ENCODE data around the gene CMTM2. TPM values are rescaled to one million over a fixed set of nuclear protein-coding genes. Genes with fewer than 3 reads are reported as not detected.
A peak's percentile ranks its signal among the peaks of the same experiment; 100 is the strongest.
"Not testable (repeated sequence)": the region's sequence is repeated elsewhere in the genome, so short reads cannot be mapped to it uniquely, and the experiment has no call there.

The CMTM2 gene
- total and polyA plus RNA-seq, 2 donors = 0.94 to 1.3 TPM

DNA sequence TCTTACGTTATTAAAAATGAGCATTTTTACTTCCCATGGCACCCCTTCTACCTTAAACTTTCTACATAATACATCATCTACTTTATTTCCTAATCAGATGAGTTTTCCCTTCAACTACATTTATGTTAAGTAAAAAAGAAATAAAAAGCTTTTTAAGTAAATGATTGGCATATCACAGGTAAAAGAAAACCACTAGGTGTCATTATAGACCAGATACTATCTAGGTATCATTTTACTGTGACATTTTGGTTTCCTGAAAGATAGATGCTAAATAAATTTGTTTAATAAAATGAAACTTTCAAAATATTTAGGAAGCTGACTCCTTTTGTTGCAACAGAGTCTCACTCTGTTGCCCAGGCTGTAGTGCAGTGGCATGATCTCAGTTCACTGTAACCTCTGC lies 16.9 kb upstream of the CMTM2 start:
- Histone ChIP-seq H3K4me3 (ENCODE audit: low read length in 2 of 2) (no peak overlapping the region), H3K9me3 (ENCODE audit: control insufficient read depth in 2 of 2, insufficient read depth in 1 of 2, low read length in 1 of 2) (no peaks in the 10 kb centered on the region), H3K27me3 (ENCODE audit: control insufficient read depth in 2 of 2, insufficient read depth in 1 of 2, low read length in 1 of 2) (no peaks in the 10 kb centered on the region), H3K4me1 (ENCODE audit: control insufficient read depth in 2 of 2, insufficient read depth in 2 of 2, low read length in 2 of 2) (peaks cover 3 to 27% of the 10 kb centered on the region in 2 donors), H3K27ac (ENCODE audit: low read depth in 1 of 2, low read length in 1 of 2) (peak overlapping the region in 1 of 2 donors; percentile 8), H3K36me3 (ENCODE audit: control insufficient read depth in 2 of 2, insufficient read depth in 2 of 2, low read length in 1 of 2) (peaks cover 44 to 71% of the 10 kb centered on the region in 2 donors)
- DNase-seq (ENCODE audit: low read depth in 6 of 9, low spot score in 9 of 9) = peak in 1 of 9 donors; percentile 58
- WGBS = 65% methylated on average over 1 of the region's 1 CpG

DNA sequence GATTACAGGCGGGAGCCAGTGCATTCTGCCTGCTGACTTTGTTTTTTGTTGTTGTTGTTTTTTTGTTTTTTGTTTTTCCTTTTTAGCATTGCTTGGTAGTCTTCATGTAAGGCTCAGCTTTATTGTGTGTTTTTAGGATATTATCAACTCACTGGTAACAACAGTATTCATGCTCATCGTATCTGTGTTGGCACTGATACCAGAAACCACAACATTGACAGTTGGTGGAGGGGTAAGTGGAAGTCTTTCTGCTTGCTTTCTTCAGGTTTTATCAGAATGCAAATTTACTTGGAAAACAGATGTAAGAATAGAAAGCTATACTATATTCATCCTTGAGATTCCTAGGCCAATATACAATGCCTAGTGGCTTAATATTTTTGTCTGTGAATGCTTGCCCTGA lies 16.3 kb upstream of the CMTM2 start:
- Histone ChIP-seq H3K4me1 (ENCODE audit: control insufficient read depth in 2 of 2, insufficient read depth in 2 of 2, low read length in 2 of 2) (peaks cover 2 to 27% of the 10 kb centered on the region in 2 donors), H3K36me3 (ENCODE audit: control insufficient read depth in 2 of 2, insufficient read depth in 2 of 2, low read length in 1 of 2) (peaks cover 40 to 69% of the 10 kb centered on the region in 2 donors), H3K27me3 (ENCODE audit: control insufficient read depth in 2 of 2, insufficient read depth in 1 of 2, low read length in 1 of 2) (no peaks in the 10 kb centered on the region), H3K27ac (ENCODE audit: low read depth in 1 of 2, low read length in 1 of 2) (peak overlapping the region in 1 of 2 donors; percentile 8), H3K4me3 (ENCODE audit: low read length in 2 of 2) (no peak overlapping the region), H3K9me3 (ENCODE audit: control insufficient read depth in 2 of 2, insufficient read depth in 1 of 2, low read length in 1 of 2) (no peaks in the 10 kb centered on the region)
- DNase-seq (ENCODE audit: low read depth in 6 of 9, low spot score in 9 of 9) = no peak
- WGBS = 51% methylated on average over 2 of the region's 2 CpGs

DNA sequence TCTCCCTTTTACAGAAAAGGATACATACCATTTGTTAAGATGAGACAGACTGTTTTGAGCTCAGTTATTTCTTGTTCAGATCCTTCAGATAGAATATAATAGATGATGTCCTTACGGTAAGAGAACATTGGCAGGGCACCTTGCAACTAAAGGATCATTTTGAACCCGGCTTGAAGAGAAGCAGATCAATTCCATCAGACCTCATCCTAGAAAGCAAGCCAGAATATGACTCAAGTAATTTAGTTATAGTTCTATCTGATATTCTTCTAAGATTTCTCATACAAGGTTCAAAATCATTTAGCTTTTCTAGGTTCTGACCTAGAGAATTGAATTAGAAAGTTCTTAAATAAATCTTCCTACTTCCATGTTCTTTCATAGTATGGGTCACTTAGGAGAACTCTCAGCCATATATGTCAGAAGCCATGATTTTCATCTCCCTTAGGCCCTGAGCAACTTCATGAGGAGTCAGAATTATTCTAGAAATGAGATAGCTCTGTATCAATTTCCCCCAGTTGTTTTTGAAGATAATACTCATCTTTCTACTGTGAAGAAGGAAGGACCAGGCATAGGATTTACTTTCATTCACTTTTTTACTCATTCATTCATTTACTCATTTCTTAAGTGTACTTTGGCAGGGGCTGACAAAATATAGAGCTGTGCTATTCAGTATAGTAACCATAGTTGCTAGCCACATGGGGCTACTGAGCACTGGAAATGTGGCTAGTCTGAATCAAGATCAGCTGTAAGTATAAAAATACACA lies 15.5 kb upstream of the CMTM2 start:
- DNase-seq (ENCODE audit: low read depth in 6 of 9, low spot score in 9 of 9) = no peak
- H3K4me1 ChIP-seq (ENCODE audit: control insufficient read depth in 2 of 2, insufficient read depth in 2 of 2, low read length in 2 of 2) = peaks cover 2 to 27% of the 10 kb centered on the region in 2 donors
- no peak overlapping the region for H3K4me3 ChIP-seq (ENCODE audit: low read length in 2 of 2)
- H3K27me3 ChIP-seq (ENCODE audit: control insufficient read depth in 2 of 2, insufficient read depth in 1 of 2, low read length in 1 of 2) = no peaks in the 10 kb centered on the region
- H3K27ac ChIP-seq (ENCODE audit: low read depth in 1 of 2, low read length in 1 of 2) = no peak overlapping the region
- WGBS = 91% methylated on average over 2 of the region's 2 CpGs
- no peaks in the 10 kb centered on the region for H3K9me3 ChIP-seq (ENCODE audit: control insufficient read depth in 2 of 2, insufficient read depth in 1 of 2, low read length in 1 of 2)
- H3K36me3 ChIP-seq (ENCODE audit: control insufficient read depth in 2 of 2, insufficient read depth in 2 of 2, low read length in 1 of 2) = peaks cover 39 to 63% of the 10 kb centered on the region in 2 donors

DNA sequence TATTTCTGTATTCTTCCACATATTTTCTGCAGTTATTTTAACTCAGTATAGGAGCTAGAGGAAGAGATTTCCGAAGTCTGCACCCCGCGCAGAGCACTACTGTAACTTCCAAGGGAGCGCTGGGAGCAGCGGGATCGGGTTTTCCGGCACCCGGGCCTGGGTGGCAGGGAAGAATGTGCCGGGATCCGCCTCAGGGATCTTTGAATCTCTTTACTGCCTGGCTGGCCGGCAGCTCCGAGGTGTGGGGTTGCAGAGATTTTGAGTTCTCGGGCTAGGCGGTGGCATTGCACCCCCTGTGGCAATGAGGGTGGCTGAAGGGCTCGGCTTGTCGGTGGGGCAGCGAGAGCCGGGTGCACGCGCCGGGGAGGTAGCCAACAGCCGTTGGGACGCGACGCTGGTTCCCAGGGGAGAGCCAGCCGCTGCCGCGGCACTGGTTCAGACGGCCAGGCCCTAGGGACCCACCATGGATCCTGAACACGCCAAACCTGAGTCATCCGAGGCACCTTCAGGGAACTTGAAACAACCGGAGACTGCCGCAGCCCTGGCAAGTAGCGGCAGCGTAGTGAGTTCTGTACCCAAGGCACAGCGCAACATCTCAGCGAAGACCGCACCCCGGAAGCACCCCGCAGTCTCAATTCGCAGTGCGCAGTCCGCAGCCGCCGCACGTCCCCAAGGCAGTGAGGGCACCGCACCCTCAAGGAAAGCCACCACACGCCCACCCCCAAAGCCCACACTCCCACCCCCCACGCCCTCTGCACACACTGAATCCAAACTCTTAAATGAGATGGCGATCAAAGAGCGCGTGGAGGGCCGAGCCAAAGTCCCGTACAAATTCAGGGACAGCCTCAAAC lies 13.0 kb upstream of the CMTM2 start, which contains the start of gene CMTM1:
Gene CMTM1 (plus strand): TSS at position 389 of the 851 bp plus-strand sequence. CDS start 75 bp downstream, at position 464.
- 98% methylated on average over 54 of the region's 54 CpGs for WGBS
- Histone ChIP-seq H3K27ac (ENCODE audit: low read depth in 1 of 2, low read length in 1 of 2) (no peak within 1 kb of the TSS), H3K27me3 (ENCODE audit: control insufficient read depth in 2 of 2, insufficient read depth in 1 of 2, low read length in 1 of 2) (no peaks in the 10 kb centered on the region), H3K4me1 (ENCODE audit: control insufficient read depth in 2 of 2, insufficient read depth in 2 of 2, low read length in 2 of 2) (peaks cover 2 to 11% of the 10 kb centered on the region in 2 donors), H3K36me3 (ENCODE audit: control insufficient read depth in 2 of 2, insufficient read depth in 2 of 2, low read length in 1 of 2) (peaks cover 20 to 49% of the 10 kb centered on the region in 2 donors), H3K9me3 (ENCODE audit: control insufficient read depth in 2 of 2, insufficient read depth in 1 of 2, low read length in 1 of 2) (no peaks in the 10 kb centered on the region), H3K4me3 (ENCODE audit: low read length in 2 of 2) (no peak within 1 kb of the TSS)
- DNase-seq (ENCODE audit: low read depth in 6 of 9, low spot score in 9 of 9) = no peak

DNA sequence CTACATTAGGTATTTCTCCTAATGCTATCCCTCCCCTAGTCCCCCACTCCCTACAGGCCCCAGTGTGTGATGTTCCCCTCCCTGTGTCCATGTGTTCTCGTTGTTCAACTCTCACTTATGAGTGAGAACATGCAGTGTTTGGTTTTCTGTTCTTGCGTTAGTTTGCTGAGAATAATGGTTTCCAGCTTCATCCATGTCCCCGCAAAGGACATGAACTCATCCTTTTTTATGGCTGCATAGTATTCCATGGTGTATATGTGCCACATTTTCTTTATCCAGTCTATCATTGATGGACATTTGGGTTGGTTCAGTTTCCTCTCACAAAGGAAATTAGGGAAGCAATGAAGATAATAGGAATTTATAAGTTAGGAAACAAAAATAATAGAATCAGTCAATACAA lies 12.0 kb upstream of the CMTM2 start:
- not testable (repeated sequence) for H3K4me1 ChIP-seq (ENCODE audit: control insufficient read depth in 2 of 2, insufficient read depth in 2 of 2, low read length in 2 of 2); H3K4me3 ChIP-seq (ENCODE audit: low read length in 2 of 2); H3K27ac ChIP-seq (ENCODE audit: low read depth in 1 of 2, low read length in 1 of 2); DNase-seq (ENCODE audit: low read depth in 6 of 9, low spot score in 9 of 9); H3K9me3 ChIP-seq (ENCODE audit: control insufficient read depth in 2 of 2, insufficient read depth in 1 of 2, low read length in 1 of 2); H3K27me3 ChIP-seq (ENCODE audit: control insufficient read depth in 2 of 2, insufficient read depth in 1 of 2, low read length in 1 of 2)
- 95% methylated on average over 3 of the region's 3 CpGs for WGBS
- H3K36me3 ChIP-seq (ENCODE audit: control insufficient read depth in 2 of 2, insufficient read depth in 2 of 2, low read length in 1 of 2) = peaks cover 20 to 51% of the 10 kb centered on the region in 2 donors

DNA sequence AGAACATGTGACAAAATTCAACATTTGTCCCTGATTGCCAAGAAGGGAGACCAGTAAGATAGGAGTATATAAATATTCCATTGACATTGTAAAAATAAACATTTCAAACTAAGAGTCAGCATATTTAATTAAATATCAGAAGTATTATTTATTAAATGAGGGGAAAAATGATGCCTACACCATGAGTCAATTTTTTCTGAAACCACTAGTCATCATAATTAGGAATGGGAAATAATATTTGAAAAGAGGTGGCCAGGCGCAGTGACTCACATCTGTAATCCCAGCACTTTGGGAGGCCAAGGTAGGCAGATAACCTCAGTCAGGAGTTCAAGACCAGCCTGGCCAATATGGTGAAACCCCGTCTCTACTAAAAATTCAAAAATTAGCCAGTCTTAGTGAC lies 10.9 kb upstream of the CMTM2 start:
- no peak for DNase-seq (ENCODE audit: low read depth in 6 of 9, low spot score in 9 of 9)
- WGBS = 99% methylated on average over 2 of the region's 2 CpGs
- no peaks in the 10 kb centered on the region for H3K9me3 ChIP-seq (ENCODE audit: control insufficient read depth in 2 of 2, insufficient read depth in 1 of 2, low read length in 1 of 2)
- H3K27me3 ChIP-seq (ENCODE audit: control insufficient read depth in 2 of 2, insufficient read depth in 1 of 2, low read length in 1 of 2) = no peaks in the 10 kb centered on the region
- H3K4me3 ChIP-seq (ENCODE audit: low read length in 2 of 2) = no peak overlapping the region
- no peaks in the 10 kb centered on the region for H3K4me1 ChIP-seq (ENCODE audit: control insufficient read depth in 2 of 2, insufficient read depth in 2 of 2, low read length in 2 of 2)
- no peak overlapping the region for H3K27ac ChIP-seq (ENCODE audit: low read depth in 1 of 2, low read length in 1 of 2)
- H3K36me3 ChIP-seq (ENCODE audit: control insufficient read depth in 2 of 2, insufficient read depth in 2 of 2, low read length in 1 of 2) = peaks cover 20 to 50% of the 10 kb centered on the region in 2 donors

DNA sequence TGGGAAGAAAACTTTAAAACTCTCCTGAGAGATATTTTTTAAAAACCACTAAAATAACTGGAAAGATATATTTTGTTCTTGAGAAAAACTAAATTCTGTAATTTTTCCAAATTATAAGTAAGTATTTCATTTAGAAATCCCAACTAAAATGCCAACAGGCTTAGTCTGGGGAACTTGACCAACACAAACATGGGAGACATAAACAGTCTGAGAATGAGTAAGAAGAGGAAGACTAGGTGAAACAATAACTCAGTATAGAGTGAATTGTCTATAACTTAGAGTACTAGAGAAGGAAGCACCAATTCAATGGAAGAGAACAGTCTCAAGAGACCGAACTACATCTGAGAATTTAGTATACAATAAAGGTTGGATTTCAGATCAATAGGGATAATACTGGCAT lies 10.1 kb upstream of the CMTM2 start:
- 96% methylated on average over 1 of the region's 1 CpG for WGBS
- peaks cover 20 to 44% of the 10 kb centered on the region in 2 donors for H3K36me3 ChIP-seq (ENCODE audit: control insufficient read depth in 2 of 2, insufficient read depth in 2 of 2, low read length in 1 of 2)
- DNase-seq (ENCODE audit: low read depth in 6 of 9, low spot score in 9 of 9) = no peak

DNA sequence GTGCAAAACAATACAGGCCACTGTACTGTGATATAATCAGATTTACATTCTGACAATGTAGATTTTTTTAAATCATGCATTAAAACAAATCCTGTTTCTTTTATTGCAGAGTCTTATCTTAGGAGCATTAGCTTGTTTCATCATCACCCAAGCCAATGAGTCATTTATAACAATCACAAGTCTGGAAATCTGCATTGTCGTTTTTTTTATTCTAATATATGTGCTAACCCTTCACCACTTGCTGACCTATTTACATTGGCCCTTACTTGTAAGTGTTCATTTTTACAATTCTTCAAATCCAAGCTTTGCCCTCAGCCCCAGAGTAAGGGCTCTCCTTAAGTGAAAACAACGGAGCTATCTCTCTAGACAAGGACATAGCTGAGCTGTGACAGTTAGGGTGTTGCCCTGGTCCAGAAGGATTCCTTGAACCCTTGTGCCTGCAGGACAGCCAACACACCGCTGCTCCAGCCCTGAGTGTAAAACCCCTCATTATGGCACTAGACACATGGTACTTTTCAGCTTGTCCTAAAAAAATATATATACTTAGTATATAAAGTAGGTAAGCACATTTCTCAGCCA lies 9.3 kb upstream of the CMTM2 start:
- no peak for DNase-seq (ENCODE audit: low read depth in 6 of 9, low spot score in 9 of 9)
- 94% methylated on average over 3 of the region's 3 CpGs for WGBS
- Histone ChIP-seq H3K4me1 (ENCODE audit: control insufficient read depth in 2 of 2, insufficient read depth in 2 of 2, low read length in 2 of 2) (no peaks in the 10 kb centered on the region), H3K27ac (ENCODE audit: low read depth in 1 of 2, low read length in 1 of 2) (no peak overlapping the region), H3K4me3 (ENCODE audit: low read length in 2 of 2) (no peak overlapping the region), H3K9me3 (ENCODE audit: control insufficient read depth in 2 of 2, insufficient read depth in 1 of 2, low read length in 1 of 2) (no peaks in the 10 kb centered on the region), H3K36me3 (ENCODE audit: control insufficient read depth in 2 of 2, insufficient read depth in 2 of 2, low read length in 1 of 2) (peaks cover 16 to 39% of the 10 kb centered on the region in 2 donors), H3K27me3 (ENCODE audit: control insufficient read depth in 2 of 2, insufficient read depth in 1 of 2, low read length in 1 of 2) (no peaks in the 10 kb centered on the region)

More for the DNA sequence above, 10.1 kb upstream of the CMTM2 start:
- Histone ChIP-seq H3K9me3 (ENCODE audit: control insufficient read depth in 2 of 2, insufficient read depth in 1 of 2, low read length in 1 of 2) (no peaks in the 10 kb centered on the region), H3K4me3 (ENCODE audit: low read length in 2 of 2) (no peak overlapping the region), H3K27me3 (ENCODE audit: control insufficient read depth in 2 of 2, insufficient read depth in 1 of 2, low read length in 1 of 2) (no peaks in the 10 kb centered on the region), H3K27ac (ENCODE audit: low read depth in 1 of 2, low read length in 1 of 2) (no peak overlapping the region), H3K4me1 (ENCODE audit: control insufficient read depth in 2 of 2, insufficient read depth in 2 of 2, low read length in 2 of 2) (no peaks in the 10 kb centered on the region)

DNA sequence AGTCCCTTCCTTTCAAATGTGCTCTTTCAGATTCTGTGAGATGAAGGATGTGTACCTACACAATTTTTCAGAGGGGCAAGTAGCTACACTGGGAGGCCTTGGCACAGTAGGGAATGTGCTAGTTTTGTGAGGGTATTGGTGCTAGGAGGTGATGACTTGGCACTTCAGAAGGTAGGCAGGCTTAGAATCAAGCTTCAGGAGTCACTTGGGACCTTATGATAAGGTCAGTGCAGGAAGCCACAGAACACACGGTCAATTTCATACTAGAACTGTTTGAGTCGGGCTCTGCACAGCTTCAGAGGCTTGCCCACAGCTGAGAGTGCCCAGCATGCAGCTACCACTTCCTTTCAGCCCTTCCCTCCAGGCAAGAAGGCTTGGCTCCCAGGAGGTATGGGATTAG lies 6.9 kb upstream of the CMTM2 start:
- peaks cover 0 to 17% of the 10 kb centered on the region in 2 donors for H3K36me3 ChIP-seq (ENCODE audit: control insufficient read depth in 2 of 2, insufficient read depth in 2 of 2, low read length in 1 of 2)
- peaks cover 0 to under 1% of the 10 kb centered on the region in 2 donors for H3K4me1 ChIP-seq (ENCODE audit: control insufficient read depth in 2 of 2, insufficient read depth in 2 of 2, low read length in 2 of 2)
- H3K27me3 ChIP-seq (ENCODE audit: control insufficient read depth in 2 of 2, insufficient read depth in 1 of 2, low read length in 1 of 2) = no peaks in the 10 kb centered on the region
- H3K4me3 ChIP-seq (ENCODE audit: low read length in 2 of 2) = no peak overlapping the region
- 25% methylated on average over 2 of the region's 2 CpGs for WGBS
- no peaks in the 10 kb centered on the region for H3K9me3 ChIP-seq (ENCODE audit: control insufficient read depth in 2 of 2, insufficient read depth in 1 of 2, low read length in 1 of 2)
- no peak for DNase-seq (ENCODE audit: low read depth in 6 of 9, low spot score in 9 of 9)
- no peak overlapping the region for H3K27ac ChIP-seq (ENCODE audit: low read depth in 1 of 2, low read length in 1 of 2)
